HEK293T (cell line): ENCODE results near the gene USP3.

ENCODE experiments used
- ARNT ChIP-seq: fragments of 450-650 bp; IDR thresholded peaks from 2 replicates; pipeline ENCODE4 v1.6.1; 2017; ENCODE audit warnings: mild to moderate bottlenecking
- BHLHE40 ChIP-seq: fragments of 450-650 bp; IDR thresholded peaks from 2 replicates; pipeline ENCODE4 v1.6.1; 2016; ENCODE audit warnings: mild to moderate bottlenecking, moderate library complexity, borderline replicate concordance
- ELF4 ChIP-seq: fragments of 450-650 bp; IDR thresholded peaks from 2 replicates; pipeline ENCODE4 v1.6.1; 2017; ENCODE audit warnings: antibody characterized with exemption
- FOXA1 ChIP-seq: fragments of 450-650 bp; IDR thresholded peaks from 2 replicates; pipeline ENCODE4 v1.6.1; 2016; ENCODE audit warnings: mild to moderate bottlenecking
- FOXK2 ChIP-seq: fragments of 450-650 bp; IDR thresholded peaks from 2 replicates; pipeline ENCODE4 v1.6.1; 2016; ENCODE audit warnings: mild to moderate bottlenecking
- FOXM1 ChIP-seq: fragments of 450-650 bp; IDR thresholded peaks from 2 replicates; pipeline ENCODE4 v1.6.1; 2017; ENCODE audit warnings: mild to moderate bottlenecking, borderline replicate concordance
- L3MBTL2 ChIP-seq: fragments of 450-650 bp; conservative IDR thresholded peaks from 2 replicates; pipeline ENCODE4 v1.6.1; 2016; ENCODE audit warnings: mild to moderate bottlenecking
- NFRKB ChIP-seq: fragments of 450-650 bp; IDR thresholded peaks from 2 replicates; pipeline ENCODE4 v1.6.1; 2016; ENCODE audit warnings: mild to moderate bottlenecking, moderate library complexity
- SP1 ChIP-seq: fragments of 450-650 bp; IDR thresholded peaks from 2 replicates; pipeline ENCODE4 v1.6.1; 2017
- SUZ12 ChIP-seq: fragments of 450-650 bp; IDR thresholded peaks from 2 replicates; pipeline ENCODE4 v1.6.1; 2016; ENCODE audit warnings: mild to moderate bottlenecking
- TARDBP ChIP-seq: fragments of 450-650 bp; IDR thresholded peaks from 2 replicates; pipeline ENCODE4 v1.6.1; 2016
- TF ChIP-seq, protein P1 (sequence below): fragments of 450-650 bp; IDR thresholded peaks from 2 replicates; pipeline ENCODE4 v1.6.1; 2016

DNA sequence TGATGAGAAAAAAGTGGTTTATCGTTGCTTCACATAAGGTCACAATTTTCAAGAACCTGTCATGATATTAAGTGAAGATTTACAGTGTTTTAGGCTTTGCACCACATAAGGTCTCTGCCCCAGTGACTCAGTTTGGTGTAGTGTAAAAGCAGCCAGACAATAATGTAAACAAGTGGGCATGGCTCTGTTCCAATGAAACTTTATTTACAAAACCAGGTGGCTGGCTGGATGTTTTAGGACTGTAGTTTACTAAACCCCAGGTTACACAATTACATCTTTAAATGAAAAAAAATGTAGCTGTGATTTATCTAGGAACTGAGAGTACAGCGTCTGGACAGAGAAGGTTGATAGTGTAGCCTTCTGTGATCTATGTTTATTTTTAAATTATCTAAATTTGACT, 83.1 kb downstream of the USP3 start:
- TF ChIP-seq SUZ12 (no peak), NFRKB (no peak), L3MBTL2 (no peak), SP1 (no peak), FOXA1 (no peak), BHLHE40 (no peak), TARDBP (no peak), FOXM1 (no peak), ELF4 (no peak), ARNT (no peak), FOXK2 (no peak)
- TF ChIP-seq, protein P1, sequence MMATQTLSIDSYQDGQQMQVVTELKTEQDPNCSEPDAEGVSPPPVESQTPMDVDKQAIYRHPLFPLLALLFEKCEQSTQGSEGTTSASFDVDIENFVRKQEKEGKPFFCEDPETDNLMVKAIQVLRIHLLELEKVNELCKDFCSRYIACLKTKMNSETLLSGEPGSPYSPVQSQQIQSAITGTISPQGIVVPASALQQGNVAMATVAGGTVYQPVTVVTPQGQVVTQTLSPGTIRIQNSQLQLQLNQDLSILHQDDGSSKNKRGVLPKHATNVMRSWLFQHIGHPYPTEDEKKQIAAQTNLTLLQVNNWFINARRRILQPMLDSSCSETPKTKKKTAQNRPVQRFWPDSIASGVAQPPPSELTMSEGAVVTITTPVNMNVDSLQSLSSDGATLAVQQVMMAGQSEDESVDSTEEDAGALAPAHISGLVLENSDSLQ: no peak
